ENCODE measurements around the gene SRRM1.
"Not testable (repeated sequence)": the region's sequence is repeated elsewhere in the genome, so short reads cannot be mapped to it uniquely, and the experiment has no call there.

Gene SRRM1

GRCh38 chr1:24643363-24644099 lies 429 bp downstream of the SRRM1 start:
- peak; percentile 25 for DNase-seq

- no peak for DNase-seq
These were observed 940 bp downstream of the SRRM1 start for GRCh38 chr1:24644100-24644384.

- DNase-seq, result no peak
These were observed 5.8 kb downstream of the SRRM1 start for GRCh38 chr1:24648919-24649318.

GRCh38 chr1:24652382-24652781 lies 9.3 kb downstream of the SRRM1 start:
- no peak for DNase-seq

GRCh38 chr1:24654010-24654409 lies 10.9 kb downstream of the SRRM1 start:
- DNase-seq, result no peak

- DNase-seq, result no peak
These were observed 12.9 kb downstream of the SRRM1 start for GRCh38 chr1:24656046-24656445.

- DNase-seq, result no peak
These were observed 14.7 kb downstream of the SRRM1 start for GRCh38 chr1:24657781-24658180.

- peak; percentile 12 for DNase-seq
These were observed 16.2 kb downstream of the SRRM1 start for GRCh38 chr1:24659166-24659904.

GRCh38 chr1:24659993-24660665 lies 17.0 kb downstream of the SRRM1 start:
- no peak for DNase-seq

- DNase-seq, result no peak
These were observed 21.5 kb downstream of the SRRM1 start for GRCh38 chr1:24664507-24665033.

- no peak for DNase-seq
These were observed 23.7 kb downstream of the SRRM1 start for GRCh38 chr1:24666794-24667193.

- DNase-seq, result not testable (repeated sequence)
These were observed 28.3 kb downstream of the SRRM1 start for GRCh38 chr1:24671372-24671771.

GRCh38 chr1:24672686-24673085 lies 29.6 kb downstream of the SRRM1 start:
- DNase-seq, result not testable (repeated sequence)

GRCh38 chr1:24673341-24673740 lies 30.2 kb downstream of the SRRM1 start:
- no peak for DNase-seq

- not testable (repeated sequence) for DNase-seq
These were observed 35.3 kb downstream of the SRRM1 start for GRCh38 chr1:24678421-24678820.

GRCh38 chr1:24679725-24680124 lies 36.6 kb downstream of the SRRM1 start:
- DNase-seq, result no peak

- peak; percentile 48 for DNase-seq
These were observed 40.6 kb downstream of the SRRM1 start for GRCh38 chr1:24683713-24684162.

GRCh38 chr1:24688033-24688432 lies 44.9 kb downstream of the SRRM1 start:
- no peak for DNase-seq

- DNase-seq, result peak; percentile 69
These were observed 45.6 kb downstream of the SRRM1 start for GRCh38 chr1:24688621-24689195.

GRCh38 chr1:24691051-24691450 lies 47.9 kb downstream of the SRRM1 start:
- DNase-seq, result no peak

GRCh38 chr1:24692351-24692980 lies 49.4 kb downstream of the SRRM1 start:
- no peak for DNase-seq

- DNase-seq, result peak; percentile 43
These were observed 50.8 kb downstream of the SRRM1 start for GRCh38 chr1:24693827-24694379.
